CD14-positive monocyte (primary cell): Measurements from ENCODE around the gene GLI3. TPM values are rescaled to one million over a fixed set of nuclear protein-coding genes. Genes with fewer than 3 reads are reported as not detected.

Experiments
- DNase-seq, 3 donors: peaks; one replicate each; pipeline ENCODE4 v3.0.0-alpha.2; 2011 to 2022
- H2AFZ ChIP-seq: 2 replicates; pipeline ENCODE4 v1.6.0; 2012; ENCODE audit warnings: mild to moderate bottlenecking, low read depth, low read length, inconsistent platforms; ENCODE audit not compliant: insufficient read depth, poor library complexity, severe bottlenecking
- H3K27ac ChIP-seq, 2 donors: 1 replicate in 1 of 2; 2 replicates in 1 of 2; pipeline ENCODE4 v1.5.1; 2012 to 2013; ENCODE audit warnings: low read length in 2 of 2, control low read depth in 1 of 2, inconsistent platforms in 1 of 2, low read depth in 1 of 2, mild to moderate bottlenecking in 1 of 2
- H3K27me3 ChIP-seq, 2 donors: one replicate each; pipeline versions ENCODE4 v1.6.0 to v1.6.1; 2011 to 2013; ENCODE audit warnings: low read length in 2 of 2; ENCODE audit not compliant: control insufficient read depth in 2 of 2, insufficient read depth in 2 of 2
- H3K36me3 ChIP-seq, 2 donors: replicated peaks in 1 of 2; 1 replicate in 1 of 2; 2 replicates in 1 of 2; pipeline versions ENCODE4 v1.5.1 to v1.6.1; 2012 to 2013; ENCODE audit warnings: low read length in 2 of 2, control low read depth in 1 of 2, inconsistent platforms in 1 of 2, mild to moderate bottlenecking in 1 of 2; ENCODE audit not compliant: insufficient read depth in 2 of 2, control insufficient read depth in 1 of 2
- H3K4me1 ChIP-seq, 2 donors: 1 replicate in 1 of 2; 2 replicates in 1 of 2; pipeline versions ENCODE4 v1.5.1 to v1.6.1; 2012 to 2013; ENCODE audit warnings: low read length in 2 of 2, control low read depth in 1 of 2, inconsistent platforms in 1 of 2, mild to moderate bottlenecking in 1 of 2, moderate library complexity in 1 of 2; ENCODE audit not compliant: insufficient read depth in 2 of 2, control insufficient read depth in 1 of 2
- H3K4me2 ChIP-seq: replicated peaks from 2 replicates; pipeline ENCODE3; 2012; ENCODE audit warnings: low read length, moderate library complexity, mild to moderate bottlenecking; ENCODE audit not compliant: poor library complexity, severe bottlenecking; ENCODE audit errors: extremely low read depth
- H3K4me3 ChIP-seq, 3 experiments: fragments of 200-600 bp in 1 of 3; sonication (generic) in 1 of 3; replicated peaks in 1 of 3; 1 replicate in 2 of 3; 2 replicates in 1 of 3; pipeline ENCODE4 v1.5.1; 2011 to 2013; ENCODE audit warnings: low read length in 3 of 3, mild to moderate bottlenecking in 3 of 3, control low read depth in 2 of 3, low read depth in 2 of 3, inconsistent platforms in 1 of 3, moderate library complexity in 1 of 3
- H3K79me2 ChIP-seq: 2 replicates; pipeline ENCODE4 v1.6.0; 2012; ENCODE audit warnings: mild to moderate bottlenecking, control low read depth, inconsistent platforms, low read length, moderate library complexity; ENCODE audit not compliant: insufficient read depth
- H3K9ac ChIP-seq: 2 replicates; pipeline ENCODE4 v1.6.0; 2017; ENCODE audit warnings: low read length, mild to moderate bottlenecking; ENCODE audit not compliant: insufficient read depth, poor library complexity, severe bottlenecking
- H3K9me3 ChIP-seq, 2 donors: replicated peaks in 1 of 2; 1 replicate in 1 of 2; 2 replicates in 1 of 2; pipeline versions ENCODE4 v1.5.1 to v1.6.1; 2012 to 2013; ENCODE audit warnings: low read length in 2 of 2, control low read depth in 1 of 2; ENCODE audit not compliant: control insufficient read depth in 1 of 2, insufficient read depth in 1 of 2
- H4K20me1 ChIP-seq: 2 replicates; pipeline ENCODE4 v1.6.0; 2012; ENCODE audit warnings: mild to moderate bottlenecking, low read length, control low read depth, moderate library complexity; ENCODE audit not compliant: insufficient read depth
- H3K27ac Mint-ChIP-seq, 7 donors: one replicate each; pipeline ENCODE4 v1.8.0; 2020; ENCODE audit warnings: mild to moderate bottlenecking in 7 of 7, mixed read lengths in 7 of 7, moderate library complexity in 6 of 7, inconsistent platforms in 2 of 7
- H3K27me3 Mint-ChIP-seq, 3 donors: one replicate each; pipeline ENCODE4 v1.8.0; 2021 to 2022; ENCODE audit warnings: low read depth in 3 of 3, mild to moderate bottlenecking in 3 of 3, mixed read lengths in 3 of 3, moderate library complexity in 3 of 3, inconsistent platforms in 1 of 3
- H3K36me3 Mint-ChIP-seq, 2 donors: one replicate each; pipeline ENCODE4 v1.8.0; 2020; ENCODE audit warnings: mixed read lengths in 2 of 2, inconsistent platforms in 1 of 2, mild to moderate bottlenecking in 1 of 2
- H3K4me1 Mint-ChIP-seq: one replicate; pipeline ENCODE4 v1.8.0; 2020; ENCODE audit warnings: mild to moderate bottlenecking, mixed read lengths
- H3K4me3 Mint-ChIP-seq, 2 donors: one replicate each; pipeline ENCODE4 v1.8.0; 2020; ENCODE audit warnings: mild to moderate bottlenecking in 2 of 2, mixed read lengths in 2 of 2, moderate library complexity in 1 of 2
- H3K9me3 Mint-ChIP-seq, 7 donors: one replicate each; pipeline ENCODE4 v1.8.0; 2020 to 2022; ENCODE audit warnings: mixed read lengths in 7 of 7, mild to moderate bottlenecking in 6 of 7, moderate library complexity in 6 of 7, inconsistent platforms in 2 of 7
- WGBS: methylation state at CpG from one replicate; pipeline ENCODE4 v1.1.5; 2013; ENCODE audit warnings: missing lambda C conversion rate; ENCODE audit not compliant: insufficient coverage; 5-methylcytosine and 5-hydroxymethylcytosine counted together
- intact Hi-C, 2 donors: fragments of 100-400 bp; cut with micrococcal nuclease; formaldehyde crosslinking; loops; one replicate each; pipeline versions ENCODE4 v1.15.0 to v1.15.1; 2023
- polyA plus RNA-seq, 3 donors: library from polyadenylated mRNA; depleted of rRNA in 1 of 3; unstranded in 2 of 3; stranded (reverse) in 1 of 3; fragments of 300-500 nt in 2 of 3; fragments of >200 nt in 1 of 3; fragmentation: Illumina TruSeq in 2 of 3; gene quantifications; 1 replicate in 2 of 3; 2 replicates in 1 of 3; pipeline ENCODE4 v1.2.3, GENCODE V29; 2012 to 2021
- TF ChIP-seq, protein P1 (sequence below): fragments of 200-600 bp; IDR thresholded peaks from one replicate; pipeline ENCODE4 v1.8.0; 2022; ENCODE audit warnings: antibody characterized with exemption, mild to moderate bottlenecking

GLI3 gene
- polyA plus RNA-seq, 3 donors = not detected

DNA sequence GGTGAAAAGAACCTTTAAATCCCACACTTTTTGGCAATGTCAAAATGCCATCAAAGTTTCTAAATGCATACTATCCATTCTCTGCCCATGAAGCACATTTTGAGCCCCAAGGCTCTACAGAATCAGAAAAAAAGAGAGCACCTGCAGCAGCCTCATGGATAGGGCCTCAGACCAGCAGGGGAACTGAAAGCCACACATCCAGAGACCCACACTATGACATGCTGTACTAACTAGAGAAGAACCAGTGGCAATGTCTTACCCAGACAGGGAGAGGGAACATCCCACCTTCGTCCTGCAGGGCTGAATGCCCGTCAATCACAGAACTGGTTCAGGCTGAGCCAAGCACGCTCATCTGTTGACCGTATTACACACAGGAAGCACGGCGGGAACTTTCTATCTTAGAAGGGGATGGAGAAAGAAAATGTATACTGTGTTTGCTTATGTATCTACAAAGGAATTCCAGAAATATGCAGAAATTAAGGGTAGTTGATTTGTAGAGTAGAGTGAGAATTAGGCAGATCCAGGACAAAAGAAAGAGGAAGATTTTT, 237.2 kb downstream of the GLI3 start:
- H3K4me3 Mint-ChIP-seq = no peak overlapping the region
- peaks cover 5 to 15% (median 10%) of the 10 kb centered on the region in 3 donors for H3K27me3 Mint-ChIP-seq
- no peak overlapping the region for H3K9ac ChIP-seq
- no peaks in the 10 kb centered on the region for H3K79me2 ChIP-seq
- no peaks in the 10 kb centered on the region for H4K20me1 ChIP-seq
- TF ChIP-seq, protein P1, sequence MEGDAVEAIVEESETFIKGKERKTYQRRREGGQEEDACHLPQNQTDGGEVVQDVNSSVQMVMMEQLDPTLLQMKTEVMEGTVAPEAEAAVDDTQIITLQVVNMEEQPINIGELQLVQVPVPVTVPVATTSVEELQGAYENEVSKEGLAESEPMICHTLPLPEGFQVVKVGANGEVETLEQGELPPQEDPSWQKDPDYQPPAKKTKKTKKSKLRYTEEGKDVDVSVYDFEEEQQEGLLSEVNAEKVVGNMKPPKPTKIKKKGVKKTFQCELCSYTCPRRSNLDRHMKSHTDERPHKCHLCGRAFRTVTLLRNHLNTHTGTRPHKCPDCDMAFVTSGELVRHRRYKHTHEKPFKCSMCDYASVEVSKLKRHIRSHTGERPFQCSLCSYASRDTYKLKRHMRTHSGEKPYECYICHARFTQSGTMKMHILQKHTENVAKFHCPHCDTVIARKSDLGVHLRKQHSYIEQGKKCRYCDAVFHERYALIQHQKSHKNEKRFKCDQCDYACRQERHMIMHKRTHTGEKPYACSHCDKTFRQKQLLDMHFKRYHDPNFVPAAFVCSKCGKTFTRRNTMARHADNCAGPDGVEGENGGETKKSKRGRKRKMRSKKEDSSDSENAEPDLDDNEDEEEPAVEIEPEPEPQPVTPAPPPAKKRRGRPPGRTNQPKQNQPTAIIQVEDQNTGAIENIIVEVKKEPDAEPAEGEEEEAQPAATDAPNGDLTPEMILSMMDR = no peak
- H3K4me1 Mint-ChIP-seq = peaks cover 2% of the 10 kb centered on the region
- H3K9me3 Mint-ChIP-seq = peaks cover 0 to 2% (median 0%) of the 10 kb centered on the region in 7 donors
- H3K4me3 ChIP-seq = no peak overlapping the region
- H3K36me3 ChIP-seq = no peaks in the 10 kb centered on the region
- intact Hi-C loops = no loop called here
- H3K4me2 ChIP-seq = no peak overlapping the region
- H2AFZ ChIP-seq = no peak overlapping the region
- no peaks in the 10 kb centered on the region for H3K4me1 ChIP-seq
- no peak for DNase-seq
- no peak overlapping the region for H3K27ac Mint-ChIP-seq
- H3K27ac ChIP-seq = no peak overlapping the region
- H3K27me3 ChIP-seq = peaks cover 0 to 4% of the 10 kb centered on the region in 2 donors
- 98% methylated on average over 6 of the region's 6 CpGs for WGBS
- H3K36me3 Mint-ChIP-seq = no peaks in the 10 kb centered on the region
- no peaks in the 10 kb centered on the region for H3K9me3 ChIP-seq

DNA sequence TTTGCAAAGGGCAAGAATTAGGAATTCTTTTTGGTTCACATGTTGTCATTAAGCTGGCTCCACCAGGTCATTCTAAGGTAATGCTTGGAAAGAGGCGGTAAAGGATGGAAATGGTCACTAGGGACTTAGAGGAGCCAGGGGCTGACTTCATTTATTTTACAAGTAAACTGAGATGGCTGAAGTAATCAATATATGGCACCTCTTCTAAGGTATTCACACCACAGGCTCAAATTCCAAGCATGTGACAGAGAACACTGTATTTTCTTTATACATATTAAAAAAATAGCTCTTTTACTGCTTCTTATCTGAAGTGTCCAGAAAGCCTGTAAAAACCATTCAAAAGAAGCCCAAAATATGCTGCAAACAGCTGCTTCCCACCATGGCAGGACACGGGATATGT, 239.0 kb downstream of the GLI3 start:
- no peak overlapping the region for H3K9ac ChIP-seq
- peaks cover 2 to 15% of the 10 kb centered on the region in 2 donors for H3K4me1 ChIP-seq
- Mint-ChIP-seq H3K4me3 (no peak overlapping the region), H3K9me3 (peaks cover 0 to 2% (median 0%) of the 10 kb centered on the region in 7 donors), H3K27ac (no peak overlapping the region), H3K36me3 (no peaks in the 10 kb centered on the region), H3K27me3 (peaks cover 5 to 17% (median 6%) of the 10 kb centered on the region in 3 donors), H3K4me1 (peaks cover 11% of the 10 kb centered on the region)
- H3K79me2 ChIP-seq = no peaks in the 10 kb centered on the region
- H3K27me3 ChIP-seq = peaks cover 0 to 4% of the 10 kb centered on the region in 2 donors
- no peak overlapping the region for H3K4me2 ChIP-seq
- TF ChIP-seq, protein P1 = no peak
- H3K4me3 ChIP-seq = no peak overlapping the region
- WGBS = 100% methylated on average over 1 of the region's 2 CpGs
- H3K9me3 ChIP-seq = no peaks in the 10 kb centered on the region
- no peak overlapping the region for H2AFZ ChIP-seq
- intact Hi-C loops = no loop called here
- no peak for DNase-seq
- no peaks in the 10 kb centered on the region for H3K36me3 ChIP-seq
- H4K20me1 ChIP-seq = no peaks in the 10 kb centered on the region
- H3K27ac ChIP-seq = no peak overlapping the region
